ENCODE data around the gene NOTUM. TPM values are rescaled to one million over a fixed set of nuclear protein-coding genes. Genes with fewer than 3 reads are reported as not detected.

The NOTUM gene
- total RNA-seq, 4 donors from 2014 or later: 0.83 TPM; not detected in 3

DNA sequence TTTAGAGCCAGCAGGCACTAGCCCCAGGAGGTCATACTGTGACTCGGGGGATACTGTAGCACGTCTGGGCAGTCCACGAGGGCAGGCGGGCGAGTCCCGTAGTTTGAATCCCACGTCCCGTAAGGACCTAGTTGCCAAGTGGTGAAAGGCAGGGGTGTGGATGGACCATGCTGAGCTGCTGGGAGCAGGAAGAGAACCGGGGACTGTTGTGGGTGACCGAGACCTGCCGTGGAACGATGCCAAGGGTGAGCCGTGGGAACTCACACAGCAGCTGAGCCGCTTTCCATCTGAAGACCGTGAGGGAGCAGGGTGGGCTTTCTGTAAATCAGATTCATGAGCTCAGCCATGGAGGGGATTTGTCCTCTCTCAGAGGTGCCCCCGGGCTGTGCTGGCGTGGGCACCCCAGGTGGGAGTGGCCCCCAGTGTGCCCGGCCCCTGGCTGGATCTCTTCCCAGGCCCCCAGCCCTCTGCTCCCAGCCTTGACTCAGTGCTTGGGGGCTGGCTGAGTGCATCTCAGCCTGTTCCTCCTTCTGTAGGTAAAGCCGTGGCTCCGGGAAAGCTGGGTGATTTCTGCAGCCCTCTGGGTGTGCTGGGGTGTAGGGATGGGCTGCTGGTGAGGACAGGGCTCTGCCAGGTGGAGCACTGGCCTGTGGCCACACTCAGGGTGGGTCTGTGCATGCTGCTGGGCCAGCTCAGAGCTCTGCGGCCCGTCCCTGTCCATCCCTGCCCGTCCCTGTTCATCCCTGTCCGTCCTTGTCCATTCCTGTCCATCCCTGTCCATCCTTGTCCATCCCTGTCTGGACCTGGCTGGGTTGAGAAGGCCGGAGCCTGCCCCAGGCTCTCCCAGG is 30.1 kb upstream of the NOTUM start:
- Histone ChIP-seq H3K4me1 (peaks cover 14 to 29% (median 23%) of the 10 kb centered on the region in 4 donors), H3K36me3 (peaks cover 8 to 54% (median 37%) of the 10 kb centered on the region in 4 donors), H3K9me3 (no peaks in the 10 kb centered on the region), H3K27me3 (no peaks in the 10 kb centered on the region), H3K27ac (replicated peaks in 1 of 4) (peak overlapping the region; percentile 54 to 62 (median 56)), H3K4me3 (peak overlapping the region in 2 of 4 donors; percentile 22 to 27)
- TF ChIP-seq POLR2AphosphoS5 (IDR thresholded peaks at IDR 0.05): no peak
- no peak for TF ChIP-seq POLR2A (IDR thresholded peaks at IDR 0.05; ENCODE audit: low read depth)
- TF ChIP-seq, protein P1, sequence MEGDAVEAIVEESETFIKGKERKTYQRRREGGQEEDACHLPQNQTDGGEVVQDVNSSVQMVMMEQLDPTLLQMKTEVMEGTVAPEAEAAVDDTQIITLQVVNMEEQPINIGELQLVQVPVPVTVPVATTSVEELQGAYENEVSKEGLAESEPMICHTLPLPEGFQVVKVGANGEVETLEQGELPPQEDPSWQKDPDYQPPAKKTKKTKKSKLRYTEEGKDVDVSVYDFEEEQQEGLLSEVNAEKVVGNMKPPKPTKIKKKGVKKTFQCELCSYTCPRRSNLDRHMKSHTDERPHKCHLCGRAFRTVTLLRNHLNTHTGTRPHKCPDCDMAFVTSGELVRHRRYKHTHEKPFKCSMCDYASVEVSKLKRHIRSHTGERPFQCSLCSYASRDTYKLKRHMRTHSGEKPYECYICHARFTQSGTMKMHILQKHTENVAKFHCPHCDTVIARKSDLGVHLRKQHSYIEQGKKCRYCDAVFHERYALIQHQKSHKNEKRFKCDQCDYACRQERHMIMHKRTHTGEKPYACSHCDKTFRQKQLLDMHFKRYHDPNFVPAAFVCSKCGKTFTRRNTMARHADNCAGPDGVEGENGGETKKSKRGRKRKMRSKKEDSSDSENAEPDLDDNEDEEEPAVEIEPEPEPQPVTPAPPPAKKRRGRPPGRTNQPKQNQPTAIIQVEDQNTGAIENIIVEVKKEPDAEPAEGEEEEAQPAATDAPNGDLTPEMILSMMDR (IDR thresholded peaks at IDR 0.05): no peak
- TF ChIP-seq EP300 (IDR thresholded peaks at IDR 0.05): no peak
- DNase-seq (ENCODE audit: extremely low spot score): no peak
- intact Hi-C loops (cut with DNase I): no loop called here
- WGBS: 87% methylated on average over 17 of the region's 25 CpGs

DNA sequence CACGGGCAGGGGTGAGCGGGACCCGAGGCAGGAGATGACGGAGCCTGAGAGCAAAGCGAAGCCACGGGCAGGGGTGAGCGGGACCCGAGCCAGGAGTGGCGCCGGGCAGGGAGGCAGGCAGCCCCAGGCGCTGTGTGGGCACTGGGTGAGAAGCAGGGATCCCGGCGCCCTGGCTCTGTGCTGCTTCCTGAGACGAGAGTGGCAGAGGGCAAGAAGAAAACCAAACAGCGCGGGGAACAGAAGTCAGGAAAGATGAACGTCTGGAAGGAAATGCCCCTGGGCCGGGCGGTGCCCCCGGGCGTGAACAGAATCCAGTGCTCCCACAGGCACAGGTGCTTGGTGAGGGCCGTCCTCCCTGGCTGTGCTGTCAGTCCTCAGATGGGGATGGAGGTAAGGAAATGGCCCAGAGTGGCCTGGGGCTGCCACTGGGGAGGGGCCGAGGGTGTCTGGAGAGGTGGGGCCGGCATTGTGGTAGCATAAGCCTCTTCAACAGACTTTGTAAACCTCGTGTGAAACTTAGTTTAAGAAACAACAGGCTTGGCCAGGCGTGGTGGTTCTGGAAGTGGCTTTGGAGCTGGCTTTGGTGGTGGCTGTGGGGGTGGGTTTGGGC is 26.3 kb upstream of the NOTUM start:
- no peak for DNase-seq (ENCODE audit: extremely low spot score)
- peaks cover 7 to 16% (median 15%) of the 10 kb centered on the region in 4 donors for H3K4me1 ChIP-seq
- H3K27me3 ChIP-seq: no peaks in the 10 kb centered on the region
- no peaks in the 10 kb centered on the region for H3K9me3 ChIP-seq
- peaks cover 24 to 75% (median 47%) of the 10 kb centered on the region in 4 donors for H3K36me3 ChIP-seq
- 89% methylated on average over 25 of the region's 26 CpGs for WGBS
- intact Hi-C loops (cut with DNase I): no loop called here
- no peak overlapping the region for H3K4me3 ChIP-seq
- TF ChIP-seq POLR2A (IDR thresholded peaks at IDR 0.05; ENCODE audit: low read depth) (no peak), EP300 (IDR thresholded peaks at IDR 0.05) (no peak), POLR2AphosphoS5 (IDR thresholded peaks at IDR 0.05) (no peak)
- TF ChIP-seq, protein P1 (IDR thresholded peaks at IDR 0.05): no peak
- H3K27ac ChIP-seq (replicated peaks in 1 of 4): no peak overlapping the region

- Histone ChIP-seq H3K4me3 (no peak overlapping the region), H3K36me3 (peaks cover 24 to 77% (median 49%) of the 10 kb centered on the region in 4 donors), H3K27me3 (no peaks in the 10 kb centered on the region), H3K9me3 (no peaks in the 10 kb centered on the region), H3K27ac (replicated peaks in 1 of 4) (no peak overlapping the region), H3K4me1 (peaks cover 6 to 9% (median 8%) of the 10 kb centered on the region in 4 donors)
- WGBS: 95% methylated on average over 26 of the region's 26 CpGs
- no peak for DNase-seq (ENCODE audit: extremely low spot score)
- TF ChIP-seq POLR2AphosphoS5 (IDR thresholded peaks at IDR 0.05): no peak
- TF ChIP-seq, protein P1 (IDR thresholded peaks at IDR 0.05): no peak
- TF ChIP-seq POLR2A (IDR thresholded peaks at IDR 0.05; ENCODE audit: low read depth): no peak
- TF ChIP-seq EP300 (IDR thresholded peaks at IDR 0.05): no peak
- intact Hi-C loops (cut with DNase I): no loop called here
These were observed 25.6 kb upstream of the NOTUM start for GRCh38 chr17:81986606-81987005.

DNA sequence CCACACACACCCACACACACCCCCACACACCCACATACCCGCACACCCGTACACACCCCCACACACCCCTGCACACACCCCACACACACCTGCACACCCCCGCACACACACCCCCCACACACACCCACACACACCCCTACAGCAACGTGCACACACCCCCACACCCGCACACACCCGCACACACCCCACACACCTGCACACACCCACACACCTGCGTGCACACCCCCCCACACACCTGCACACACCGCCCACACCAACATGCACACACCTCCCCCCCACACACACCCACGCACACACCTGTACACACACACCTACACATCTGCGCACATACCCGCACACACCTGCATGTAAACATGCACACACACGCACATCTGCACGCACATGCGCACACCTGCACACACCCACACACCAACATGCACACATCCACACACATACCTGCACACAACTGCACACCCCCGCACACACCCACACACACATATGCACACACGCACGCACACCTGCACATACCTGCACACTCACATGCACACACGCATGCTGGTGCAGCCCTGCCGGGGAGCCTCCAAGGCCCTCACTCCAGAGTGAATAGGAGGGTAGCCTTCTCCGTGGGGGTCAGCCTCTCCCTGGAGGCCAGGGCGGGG is 23.9 kb upstream of the NOTUM start:
- DNase-seq (ENCODE audit: extremely low spot score): no peak
- no peak overlapping the region for H3K27ac ChIP-seq (replicated peaks in 1 of 4)
- no peak for TF ChIP-seq POLR2AphosphoS5 (IDR thresholded peaks at IDR 0.05)
- no peak for TF ChIP-seq POLR2A (IDR thresholded peaks at IDR 0.05; ENCODE audit: low read depth)
- TF ChIP-seq, protein P1 (IDR thresholded peaks at IDR 0.05): no peak
- no peak for TF ChIP-seq EP300 (IDR thresholded peaks at IDR 0.05)
- no peaks in the 10 kb centered on the region for H3K4me1 ChIP-seq
- H3K36me3 ChIP-seq: peaks cover 24 to 80% (median 53%) of the 10 kb centered on the region in 4 donors
- intact Hi-C loops (cut with DNase I): no loop called here
- 85% methylated on average over 19 of the region's 21 CpGs for WGBS
- H3K27me3 ChIP-seq: no peaks in the 10 kb centered on the region
- no peak overlapping the region for H3K4me3 ChIP-seq
- H3K9me3 ChIP-seq: no peaks in the 10 kb centered on the region

All from esophagus muscularis mucosa (tissue), 4 donors.